Erythroblast (primary cell): ENCODE measurements around the gene NBEAL2.

ENCODE experiments used
- GATA1 ChIP-seq: IDR thresholded peaks from 2 replicates; pipeline ENCODE4 v1.6.1; 2011; ENCODE audit warnings: low read depth, mild to moderate bottlenecking, control low read depth, low read length, moderate library complexity
- POLR2A ChIP-seq: IDR thresholded peaks from 2 replicates; pipeline ENCODE4 v1.6.1; 2011; ENCODE audit warnings: mild to moderate bottlenecking, low read length

- TF ChIP-seq POLR2A (no peak), GATA1 (no peak)
These were observed 20.8 kb downstream of the NBEAL2 start for GRCh38 chr3:47000198-47000815.
